ENCODE measurements around the gene GPR146.
"Not testable (repeated sequence)": the region's sequence is repeated elsewhere in the genome, so short reads cannot be mapped to it uniquely, and the experiment has no call there.

The GPR146 gene

GRCh38 chr7:1073142-1073977 is 29.0 kb downstream of the GPR146 start:
- Mint-ChIP-seq H3K4me3 (no peak overlapping the region), H3K27ac (peak overlapping the region in 1 of 3 experiments; percentile 83), H3K36me3 (ENCODE audit: low read depth) (peaks cover 5% of the 10 kb centered on the region), H3K9me3 (no peaks in the 10 kb centered on the region), H3K27me3 (ENCODE audit: low read depth) (no peaks in the 10 kb centered on the region), H3K4me1 (peaks cover 28% of the 10 kb centered on the region)
- TF ChIP-seq, protein P1, sequence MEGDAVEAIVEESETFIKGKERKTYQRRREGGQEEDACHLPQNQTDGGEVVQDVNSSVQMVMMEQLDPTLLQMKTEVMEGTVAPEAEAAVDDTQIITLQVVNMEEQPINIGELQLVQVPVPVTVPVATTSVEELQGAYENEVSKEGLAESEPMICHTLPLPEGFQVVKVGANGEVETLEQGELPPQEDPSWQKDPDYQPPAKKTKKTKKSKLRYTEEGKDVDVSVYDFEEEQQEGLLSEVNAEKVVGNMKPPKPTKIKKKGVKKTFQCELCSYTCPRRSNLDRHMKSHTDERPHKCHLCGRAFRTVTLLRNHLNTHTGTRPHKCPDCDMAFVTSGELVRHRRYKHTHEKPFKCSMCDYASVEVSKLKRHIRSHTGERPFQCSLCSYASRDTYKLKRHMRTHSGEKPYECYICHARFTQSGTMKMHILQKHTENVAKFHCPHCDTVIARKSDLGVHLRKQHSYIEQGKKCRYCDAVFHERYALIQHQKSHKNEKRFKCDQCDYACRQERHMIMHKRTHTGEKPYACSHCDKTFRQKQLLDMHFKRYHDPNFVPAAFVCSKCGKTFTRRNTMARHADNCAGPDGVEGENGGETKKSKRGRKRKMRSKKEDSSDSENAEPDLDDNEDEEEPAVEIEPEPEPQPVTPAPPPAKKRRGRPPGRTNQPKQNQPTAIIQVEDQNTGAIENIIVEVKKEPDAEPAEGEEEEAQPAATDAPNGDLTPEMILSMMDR (IDR thresholded peaks at IDR 0.05; ENCODE audit: unreplicated experiment in 3 of 3), result no peak

GRCh38 chr7:1074018-1074417 is 29.7 kb downstream of the GPR146 start:
- H3K9me3 Mint-ChIP-seq; H3K4me3 Mint-ChIP-seq; H3K36me3 Mint-ChIP-seq (ENCODE audit: low read depth); H3K27me3 Mint-ChIP-seq (ENCODE audit: low read depth): not testable (repeated sequence)
- Mint-ChIP-seq H3K4me1 (peaks cover 28% of the 10 kb centered on the region), H3K27ac (peak overlapping the region in 1 of 3 experiments; percentile 79)

DNA sequence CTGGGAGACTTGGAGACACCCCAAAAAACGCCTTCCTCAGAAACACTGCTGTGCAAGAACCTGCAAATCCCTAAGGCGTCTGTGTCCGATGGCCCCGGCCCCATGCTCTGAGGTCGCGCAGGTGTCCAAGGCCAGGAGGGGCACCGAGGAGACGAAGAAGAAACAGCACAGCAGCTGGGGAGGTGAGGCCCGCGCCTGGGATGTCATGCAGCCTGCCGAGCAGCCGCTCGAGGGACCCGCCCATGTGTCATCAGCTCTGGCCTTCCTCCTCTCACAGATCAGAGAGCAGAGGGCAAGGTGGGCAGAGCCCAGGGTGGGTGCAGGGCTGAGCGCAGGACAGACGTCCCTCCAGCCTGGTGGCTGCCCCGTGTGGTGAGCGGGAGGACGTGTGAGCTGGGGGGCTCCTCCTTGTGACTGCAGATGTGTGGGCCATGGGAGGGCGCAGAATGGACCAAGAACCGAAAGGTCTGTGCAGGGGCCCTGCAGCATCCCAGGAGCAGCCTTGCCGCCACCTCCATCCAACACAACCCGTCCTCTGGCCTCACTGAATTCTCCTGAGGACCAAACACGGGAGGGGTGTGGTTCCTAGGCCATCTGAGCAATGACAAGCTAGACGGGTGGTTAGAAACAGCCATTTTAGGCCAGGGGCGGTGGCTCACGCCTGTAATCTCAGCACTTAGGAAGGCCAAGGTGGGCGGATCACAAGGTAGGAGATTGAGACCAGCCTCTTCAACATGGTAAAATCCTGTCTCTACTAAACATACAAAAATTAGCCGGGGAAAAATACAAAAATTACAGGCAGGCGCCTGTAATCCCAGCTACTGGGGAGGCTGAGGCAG is 30.5 kb downstream of the GPR146 start:
- TF ChIP-seq, protein P1 (IDR thresholded peaks at IDR 0.05; ENCODE audit: unreplicated experiment in 3 of 3), result no peak
- Mint-ChIP-seq H3K4me3 (no peak overlapping the region), H3K27me3 (ENCODE audit: low read depth) (no peaks in the 10 kb centered on the region), H3K9me3 (no peaks in the 10 kb centered on the region), H3K36me3 (ENCODE audit: low read depth) (no peaks in the 10 kb centered on the region), H3K27ac (peak overlapping the region in 1 of 3 experiments; percentile 79), H3K4me1 (peaks cover 28% of the 10 kb centered on the region)

GRCh38 chr7:1076184-1077072 is 32.1 kb downstream of the GPR146 start:
- Mint-ChIP-seq H3K4me1 (peaks cover 18% of the 10 kb centered on the region), H3K27ac (no peak overlapping the region), H3K36me3 (ENCODE audit: low read depth) (no peaks in the 10 kb centered on the region), H3K9me3 (no peaks in the 10 kb centered on the region), H3K4me3 (no peak overlapping the region), H3K27me3 (ENCODE audit: low read depth) (peaks cover 4% of the 10 kb centered on the region)
- TF ChIP-seq, protein P1 (IDR thresholded peaks at IDR 0.05; ENCODE audit: unreplicated experiment in 3 of 3), result no peak

- TF ChIP-seq, protein P1 (IDR thresholded peaks at IDR 0.05; ENCODE audit: unreplicated experiment in 3 of 3), result no peak
- H3K27ac Mint-ChIP-seq, result no peak overlapping the region
- no peaks in the 10 kb centered on the region for H3K9me3 Mint-ChIP-seq
- peaks cover 22% of the 10 kb centered on the region for H3K4me1 Mint-ChIP-seq
- no peaks in the 10 kb centered on the region for H3K36me3 Mint-ChIP-seq (ENCODE audit: low read depth)
- H3K4me3 Mint-ChIP-seq, result no peak overlapping the region
- H3K27me3 Mint-ChIP-seq (ENCODE audit: low read depth), result peaks cover 13% of the 10 kb centered on the region
These were observed 34.2 kb downstream of the GPR146 start for GRCh38 chr7:1078519-1078918.
